ENCODE measurements around the gene ZNF519. TPM values are rescaled to one million over a fixed set of nuclear protein-coding genes. Genes with fewer than 3 reads are reported as not detected.

The ZNF519 gene
- total RNA-seq, 1 donor from 2014 or later = 27.4 TPM

- Mint-ChIP-seq H3K4me3 (ENCODE audit: low read depth) (no peak overlapping the region), H3K4me1 (ENCODE audit: low read depth) (no peaks in the 10 kb centered on the region), H3K27me3 (no peaks in the 10 kb centered on the region), H3K27ac (no peak overlapping the region), H3K9me3 (ENCODE audit: low read depth) (no peaks in the 10 kb centered on the region), H3K36me3 (ENCODE audit: insufficient read depth) (peaks cover 2% of the 10 kb centered on the region)
- DNase-seq (ENCODE audit: low spot score, unreplicated experiment) = no peak
- TF ChIP-seq CTCF (IDR thresholded peaks at IDR 0.05; ENCODE audit: unreplicated experiment) = no peak
These were observed 39.5 kb downstream of the ZNF519 start for GRCh38 chr18:14092625-14093306.

- Mint-ChIP-seq H3K27me3 (peaks cover 3% of the 10 kb centered on the region), H3K9me3 (ENCODE audit: low read depth) (no peaks in the 10 kb centered on the region), H3K4me1 (ENCODE audit: low read depth) (no peaks in the 10 kb centered on the region), H3K36me3 (ENCODE audit: insufficient read depth) (no peaks in the 10 kb centered on the region), H3K4me3 (ENCODE audit: low read depth) (no peak overlapping the region), H3K27ac (no peak overlapping the region)
- TF ChIP-seq CTCF (IDR thresholded peaks at IDR 0.05; ENCODE audit: unreplicated experiment) = no peak
- DNase-seq (ENCODE audit: low spot score, unreplicated experiment) = no peak
These were observed 42.5 kb downstream of the ZNF519 start for GRCh38 chr18:14089781-14090180.

- H3K27ac Mint-ChIP-seq = no peak overlapping the region
- no peaks in the 10 kb centered on the region for H3K4me1 Mint-ChIP-seq (ENCODE audit: low read depth)
- peaks cover 3% of the 10 kb centered on the region for H3K27me3 Mint-ChIP-seq
- no peaks in the 10 kb centered on the region for H3K36me3 Mint-ChIP-seq (ENCODE audit: insufficient read depth)
- no peak for DNase-seq (ENCODE audit: low spot score, unreplicated experiment)
- no peaks in the 10 kb centered on the region for H3K9me3 Mint-ChIP-seq (ENCODE audit: low read depth)
- no peak for TF ChIP-seq CTCF (IDR thresholded peaks at IDR 0.05; ENCODE audit: unreplicated experiment)
- H3K4me3 Mint-ChIP-seq (ENCODE audit: low read depth) = no peak overlapping the region
These were observed 43.0 kb downstream of the ZNF519 start for GRCh38 chr18:14089191-14089590.

GRCh38 chr18:14086458-14087231 is 45.6 kb downstream of the ZNF519 start:
- Mint-ChIP-seq H3K27me3 (peaks cover 3% of the 10 kb centered on the region), H3K4me3 (ENCODE audit: low read depth) (no peak overlapping the region), H3K36me3 (ENCODE audit: insufficient read depth) (no peaks in the 10 kb centered on the region), H3K9me3 (ENCODE audit: low read depth) (no peaks in the 10 kb centered on the region), H3K27ac (no peak overlapping the region), H3K4me1 (ENCODE audit: low read depth) (no peaks in the 10 kb centered on the region)
- TF ChIP-seq CTCF (IDR thresholded peaks at IDR 0.05; ENCODE audit: unreplicated experiment) = peak; percentile 90
- no peak for DNase-seq (ENCODE audit: low spot score, unreplicated experiment)

- Mint-ChIP-seq H3K4me1 (ENCODE audit: low read depth) (no peaks in the 10 kb centered on the region), H3K27me3 (peaks cover 3% of the 10 kb centered on the region), H3K4me3 (ENCODE audit: low read depth) (no peak overlapping the region), H3K27ac (no peak overlapping the region), H3K36me3 (ENCODE audit: insufficient read depth) (no peaks in the 10 kb centered on the region), H3K9me3 (ENCODE audit: low read depth) (no peaks in the 10 kb centered on the region)
- no peak for DNase-seq (ENCODE audit: low spot score, unreplicated experiment)
- TF ChIP-seq CTCF (IDR thresholded peaks at IDR 0.05; ENCODE audit: unreplicated experiment) = no peak
These were observed 46.3 kb downstream of the ZNF519 start for GRCh38 chr18:14085770-14086457.

Measured in progenitor cell of endocrine pancreas (in vitro differentiated cells).